AG20443 (cell line): Measurements from ENCODE around the gene CDK11A.
"Not testable (repeated sequence)": the region's sequence is repeated elsewhere in the genome, so short reads cannot be mapped to it uniquely, and the experiment has no call there.

ENCODE experiments used
- DNase-seq: peaks from one replicate; pipeline ENCODE4 v3.0.0; 2012; ENCODE audit warnings: low spot score, mixed read lengths

CDK11A gene

DNA sequence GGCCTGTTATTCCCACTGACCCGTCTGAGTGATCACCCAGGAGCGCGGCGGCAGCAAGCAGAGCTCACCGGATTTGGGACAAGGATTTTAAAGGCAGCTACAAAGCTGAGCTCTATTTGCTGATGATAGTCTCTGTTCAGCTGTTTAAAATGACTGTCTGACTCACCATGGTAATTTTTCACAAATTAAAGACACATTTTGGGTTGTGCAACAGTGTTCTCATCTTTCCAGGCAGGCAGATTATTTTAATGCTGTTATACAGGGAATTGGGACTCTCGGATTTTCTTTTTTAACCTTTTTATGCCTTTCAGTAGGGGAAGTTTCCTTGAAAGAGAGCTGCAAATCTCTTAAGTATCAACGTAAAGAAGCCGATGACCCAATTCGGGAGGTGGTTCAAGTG is 61.8 kb downstream of the CDK11A start:
- DNase-seq = not testable (repeated sequence)

DNA sequence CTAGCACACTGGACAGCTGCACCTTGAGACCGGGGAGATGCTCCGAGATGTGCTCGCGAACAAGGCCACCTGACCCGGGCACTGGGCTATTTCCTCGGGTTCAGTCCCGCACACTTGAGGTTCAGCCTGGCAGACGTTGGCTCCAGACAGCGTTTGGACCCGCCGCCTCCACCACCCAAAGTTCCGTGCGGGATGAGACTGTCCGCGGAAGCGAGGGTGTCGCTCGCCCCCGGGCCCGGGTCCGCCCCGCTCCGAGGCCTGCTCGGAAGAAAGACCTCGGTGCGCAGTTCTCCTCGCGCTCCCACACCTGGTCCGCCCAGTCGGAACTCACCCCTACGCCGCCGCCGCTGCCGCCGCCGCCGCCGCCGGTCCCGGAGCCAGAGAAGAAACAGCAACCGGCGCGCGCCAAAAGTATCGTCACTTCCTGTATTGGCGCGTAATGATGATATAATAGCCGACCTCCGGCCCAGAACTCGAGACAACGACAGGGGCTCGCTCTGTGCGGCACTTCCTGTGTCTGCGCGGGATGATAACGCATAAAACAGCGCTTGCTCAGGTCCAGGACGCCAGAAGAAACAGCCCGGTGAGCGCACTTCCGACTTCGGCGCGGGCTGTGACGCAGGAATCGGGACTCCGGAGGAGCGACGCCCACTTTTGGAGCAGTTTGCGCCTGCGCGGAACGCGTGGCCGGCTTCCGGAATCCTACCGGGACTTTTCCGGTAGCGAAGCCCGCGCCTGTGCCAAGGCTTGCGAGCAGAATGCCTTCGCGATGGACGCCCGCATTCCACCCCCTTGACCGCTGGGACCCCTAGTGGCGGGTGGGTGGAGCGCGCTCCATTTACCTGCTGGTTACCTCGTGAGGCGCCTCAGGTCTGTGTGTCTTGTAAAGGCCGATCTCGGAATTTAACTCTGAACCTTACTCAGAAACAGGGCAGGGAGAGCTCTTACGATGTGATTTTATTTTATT is 65.3 kb downstream of the CDK11A start, which contains the start of gene CDK11B:
Gene CDK11B, minus strand, starts transcription at position 422 of the 967 bp plus-strand sequence. CDS start 1,519 bp downstream, outside the sequence.
- peak; percentile 95 for DNase-seq
